Right renal cortex interstitium (tissue), 3 donors: ENCODE data around the gene IL1RAP. TPM values are rescaled to one million over a fixed set of nuclear protein-coding genes. Genes with fewer than 3 reads are reported as not detected.
"Not testable (repeated sequence)": the region's sequence is repeated elsewhere in the genome, so short reads cannot be mapped to it uniquely, and the experiment has no call there.

ENCODE experiments used
- DNase-seq, 3 donors: peaks; one replicate each; pipeline ENCODE4 v3.0.0-alpha.2; 2013; ENCODE audit warnings: low read depth in 3 of 3, low spot score in 2 of 3
- polyA plus RNA-seq, 3 donors: library from polyadenylated mRNA; unstranded; fragments of 120-200 nt; gene quantifications; one replicate each; pipeline ENCODE4 v1.2.1, GENCODE V29; 2013; ENCODE audit not compliant: insufficient read length in 3 of 3

Gene IL1RAP
- polyA plus RNA-seq, 3 donors, result 19.4 to 27.4 (median 19.5) TPM

- no peak for DNase-seq
Measured at GRCh38 chr3:190505381-190506003, 8.4 kb upstream of the IL1RAP start.

- no peak for DNase-seq
Measured at GRCh38 chr3:190506271-190506670, 7.6 kb upstream of the IL1RAP start.

- no peak for DNase-seq
Measured at GRCh38 chr3:190512666-190513065, 1.2 kb upstream of the IL1RAP start.

GRCh38 chr3:190514413-190515153, 698 bp downstream of the IL1RAP start:
- DNase-seq, result peak; percentile 23 to 27 (median 23)

- no peak for DNase-seq
Measured at GRCh38 chr3:190516416-190516815, 2.5 kb downstream of the IL1RAP start.

GRCh38 chr3:190517687-190518086, 3.8 kb downstream of the IL1RAP start:
- DNase-seq, result no peak

- DNase-seq, result not testable (repeated sequence)
Measured at GRCh38 chr3:190518531-190518930, 4.6 kb downstream of the IL1RAP start.

GRCh38 chr3:190519886-190520285, 6.0 kb downstream of the IL1RAP start:
- DNase-seq, result no peak

GRCh38 chr3:190521998-190522397, 8.1 kb downstream of the IL1RAP start:
- DNase-seq, result no peak

GRCh38 chr3:190522621-190523222, 8.8 kb downstream of the IL1RAP start:
- DNase-seq, result no peak

GRCh38 chr3:190524942-190525341, 11.1 kb downstream of the IL1RAP start:
- DNase-seq, result no peak

GRCh38 chr3:190525634-190526033, 11.7 kb downstream of the IL1RAP start:
- DNase-seq, result no peak

GRCh38 chr3:190526787-190527762, 13.2 kb downstream of the IL1RAP start:
- no peak for DNase-seq

- no peak for DNase-seq
Measured at GRCh38 chr3:190528706-190529105, 14.8 kb downstream of the IL1RAP start.

- no peak for DNase-seq
Measured at GRCh38 chr3:190531406-190531805, 17.5 kb downstream of the IL1RAP start.

GRCh38 chr3:190532731-190533203, 18.9 kb downstream of the IL1RAP start:
- DNase-seq, result no peak

- DNase-seq, result no peak
Measured at GRCh38 chr3:190533511-190534281, 19.8 kb downstream of the IL1RAP start.

- no peak for DNase-seq
Measured at GRCh38 chr3:190534386-190534785, 20.5 kb downstream of the IL1RAP start.

GRCh38 chr3:190534986-190535385, 21.1 kb downstream of the IL1RAP start:
- no peak for DNase-seq

- no peak for DNase-seq
Measured at GRCh38 chr3:190537146-190537545, 23.3 kb downstream of the IL1RAP start.
